Measurements from ENCODE around the gene CEP85. TPM values are rescaled to one million over a fixed set of nuclear protein-coding genes. Genes with fewer than 3 reads are reported as not detected.
"Not testable (repeated sequence)": the region's sequence is repeated elsewhere in the genome, so short reads cannot be mapped to it uniquely, and the experiment has no call there.

CEP85 gene
- polyA plus RNA-seq, 4 donors, result 12.8 to 20.4 (median 17.5) TPM

- DNase-seq (ENCODE audit: low read depth in 4 of 4, low spot score in 3 of 4), result no peak
Observed at GRCh38 chr1:26305667-26306289, 71.8 kb downstream of the CEP85 start.

DNA sequence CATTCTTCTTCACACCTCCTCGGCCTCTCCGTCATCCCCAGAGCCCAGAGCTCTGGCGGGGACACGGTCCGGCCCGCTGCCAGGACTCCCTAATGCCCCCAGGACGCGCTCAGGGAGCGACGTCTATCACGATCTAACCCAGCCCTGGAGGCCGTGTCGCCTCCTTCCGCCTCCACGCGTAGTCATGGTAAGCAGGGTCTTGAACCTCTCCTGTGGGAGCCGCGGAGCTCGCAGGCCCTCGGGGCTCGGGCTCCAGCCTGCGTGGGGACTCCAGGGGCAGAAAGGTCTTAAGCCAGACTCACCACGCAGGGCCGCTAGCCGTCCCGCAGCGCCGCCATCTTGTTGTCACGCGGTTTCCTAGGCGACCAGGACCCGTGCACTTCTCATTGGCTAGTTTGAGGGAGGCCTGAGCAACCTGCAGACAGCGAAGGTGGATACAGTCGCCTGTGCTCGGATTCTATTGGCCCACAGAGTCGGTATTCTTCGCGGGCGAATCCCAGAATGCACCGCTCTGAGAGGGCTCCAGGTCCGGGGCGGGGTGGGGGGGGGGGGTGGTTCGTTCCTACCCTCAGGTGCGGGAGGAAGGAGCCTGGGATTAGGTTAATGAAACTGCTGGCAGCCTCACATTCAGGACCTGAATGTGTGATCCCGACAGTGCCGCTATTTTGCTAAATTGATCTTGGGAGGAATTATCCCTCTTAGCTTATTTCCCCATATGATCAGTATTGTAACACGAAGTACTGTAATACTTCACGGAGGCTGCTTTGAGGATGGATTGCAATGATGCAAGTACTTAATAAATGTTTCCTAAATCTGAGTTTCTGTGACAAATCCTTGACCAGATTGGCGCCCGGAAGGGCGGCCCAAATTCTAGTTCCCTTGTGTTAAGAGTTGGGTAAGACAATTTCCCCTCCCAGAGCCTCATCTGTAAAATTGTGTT lies 72.6 kb downstream of the CEP85 start, which contains the start of gene UBXN11:
UBXN11 (minus strand) TSS at position 347 of the 940 bp plus-strand sequence. CDS start 3,753 bp downstream, outside the sequence.
- DNase-seq (ENCODE audit: low read depth in 4 of 4, low spot score in 3 of 4), result peak; percentile 73 to 91 (median 82)

DNA sequence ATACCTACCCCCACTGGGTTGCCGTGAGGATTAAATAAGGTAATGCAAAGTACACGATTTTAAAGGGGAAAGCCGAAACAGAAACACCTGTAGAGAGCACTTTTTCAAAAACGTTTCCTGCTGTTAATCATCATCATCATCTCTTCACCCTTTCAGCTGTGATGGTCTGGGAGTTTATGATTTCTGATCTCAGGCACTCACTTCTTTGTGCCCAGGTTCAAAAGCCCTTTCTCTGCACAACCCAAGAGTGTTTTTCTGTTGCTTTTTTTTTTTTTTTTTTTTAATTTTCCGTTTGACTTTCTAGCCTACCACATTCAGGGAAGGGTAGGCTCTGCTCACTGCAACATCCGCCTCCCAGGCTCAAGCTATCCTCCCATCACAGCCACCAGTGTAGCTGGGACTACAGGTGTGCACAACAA lies 73.4 kb downstream of the CEP85 start:
- DNase-seq (ENCODE audit: low read depth in 4 of 4, low spot score in 3 of 4), result no peak

- DNase-seq (ENCODE audit: low read depth in 4 of 4, low spot score in 3 of 4), result not testable (repeated sequence)
Observed at GRCh38 chr1:26307966-26308899, 74.2 kb downstream of the CEP85 start.

DNA sequence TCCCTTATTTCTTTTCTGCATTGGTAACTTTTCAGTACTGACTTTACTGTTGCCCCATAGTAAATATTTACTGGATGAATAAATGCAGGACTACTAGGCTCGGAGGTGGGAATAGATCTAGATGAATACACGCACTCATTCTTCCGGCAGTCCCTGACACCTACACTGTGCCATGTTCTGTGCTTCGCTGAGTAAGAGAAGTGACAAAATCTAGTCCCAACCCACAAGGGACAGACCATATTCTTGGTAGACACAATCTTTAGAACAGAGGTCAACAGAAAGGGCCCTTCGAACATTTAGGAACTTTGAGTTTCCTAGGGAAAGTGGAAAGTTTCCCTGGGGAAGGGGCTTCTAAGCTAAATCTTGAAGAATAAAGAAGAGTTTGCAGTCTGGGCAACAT lies 80.5 kb downstream of the CEP85 start:
- DNase-seq (ENCODE audit: low read depth in 4 of 4, low spot score in 3 of 4), result no peak

- no peak for DNase-seq (ENCODE audit: low read depth in 4 of 4, low spot score in 3 of 4)
Observed at GRCh38 chr1:26315874-26316850, 82.2 kb downstream of the CEP85 start.

- no peak for DNase-seq (ENCODE audit: low read depth in 4 of 4, low spot score in 3 of 4)
Observed at GRCh38 chr1:26317146-26317545, 83.1 kb downstream of the CEP85 start.

DNA sequence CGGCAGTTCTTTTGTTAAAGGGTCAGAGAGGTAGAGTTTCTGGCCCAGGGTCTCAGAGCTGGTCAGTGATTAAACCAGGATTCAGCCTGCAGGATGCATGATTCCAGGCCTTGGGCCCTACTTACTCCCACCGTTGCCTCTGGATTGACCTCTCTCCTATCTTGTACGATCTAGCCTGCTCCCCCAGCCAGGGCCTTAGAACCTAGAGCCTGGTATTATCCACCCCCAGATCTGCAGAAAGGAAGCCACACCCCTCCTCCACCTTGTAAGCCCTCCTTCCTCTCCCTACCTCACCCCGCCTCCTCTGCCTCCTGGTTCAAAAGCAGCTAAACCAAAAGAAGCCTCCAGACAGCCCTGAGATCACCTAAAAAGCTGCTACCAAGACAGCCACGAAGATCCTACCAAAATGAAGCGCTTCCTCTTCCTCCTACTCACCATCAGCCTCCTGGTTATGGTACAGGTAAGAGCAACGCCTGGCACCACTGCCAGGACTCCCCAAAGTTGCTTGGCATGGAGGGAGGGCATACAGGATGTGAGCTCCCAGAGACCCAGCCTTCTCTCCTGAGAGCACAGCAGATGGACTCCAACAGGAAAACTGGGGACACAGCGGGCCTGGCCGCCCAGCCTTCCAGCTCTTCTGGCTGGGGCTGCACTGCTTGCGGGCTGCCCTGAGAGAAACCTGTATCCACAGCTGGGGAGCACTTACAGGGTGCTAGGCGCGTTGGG lies 83.8 kb downstream of the CEP85 start, which contains the start of gene CD52:
CD52 (plus strand) TSS at position 347 of the 726 bp plus-strand sequence; CDS start at position 407, 60 bp downstream.
- no peak for DNase-seq (ENCODE audit: low read depth in 4 of 4, low spot score in 3 of 4)

DNA sequence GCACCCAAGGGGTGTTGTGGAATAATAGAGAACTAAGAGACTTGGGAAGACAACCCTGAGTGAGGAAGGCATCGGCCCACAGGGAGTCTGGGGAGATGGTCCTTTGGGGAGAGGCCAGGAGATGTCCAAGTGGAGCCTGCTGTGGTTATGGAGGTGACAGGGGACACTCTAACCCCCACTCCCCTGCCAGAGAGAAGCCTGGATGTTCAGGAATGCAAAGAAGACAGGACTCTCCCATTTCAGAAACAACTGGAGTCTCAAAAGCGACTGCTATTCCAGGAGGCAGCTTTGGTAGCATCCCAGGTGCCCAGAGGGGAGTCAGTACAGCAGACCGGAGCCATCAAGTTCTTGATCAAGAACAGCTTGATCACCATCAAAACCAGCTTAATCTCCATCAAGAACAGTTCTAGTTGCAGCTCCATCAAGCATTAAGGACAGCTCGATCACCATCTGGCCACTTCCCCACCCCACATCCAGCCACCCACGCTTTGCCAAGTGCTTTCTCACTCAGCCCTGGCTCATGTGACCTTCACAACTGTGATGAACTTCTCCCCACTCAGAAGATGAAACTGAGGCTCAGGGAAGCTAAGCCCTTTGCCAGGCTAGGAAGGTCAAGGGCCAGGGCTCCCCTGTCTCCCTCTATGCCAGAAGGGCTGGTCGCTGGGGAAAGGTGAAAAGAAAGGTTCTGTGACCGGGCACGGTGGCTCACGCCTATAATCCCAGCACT lies 84.5 kb downstream of the CEP85 start:
- DNase-seq (ENCODE audit: low read depth in 4 of 4, low spot score in 3 of 4), result no peak

GRCh38 chr1:26320896-26321295 lies 86.9 kb downstream of the CEP85 start:
- no peak for DNase-seq (ENCODE audit: low read depth in 4 of 4, low spot score in 3 of 4)

GRCh38 chr1:26321315-26322041 lies 87.5 kb downstream of the CEP85 start:
- peak; percentile 35 to 67 (median 64) for DNase-seq (ENCODE audit: low read depth in 4 of 4, low spot score in 3 of 4)

- DNase-seq (ENCODE audit: low read depth in 4 of 4, low spot score in 3 of 4), result no peak
Observed at GRCh38 chr1:26322042-26322331, 88.0 kb downstream of the CEP85 start.

GRCh38 chr1:26323382-26323781 lies 89.4 kb downstream of the CEP85 start:
- DNase-seq (ENCODE audit: low read depth in 4 of 4, low spot score in 3 of 4), result no peak

DNA sequence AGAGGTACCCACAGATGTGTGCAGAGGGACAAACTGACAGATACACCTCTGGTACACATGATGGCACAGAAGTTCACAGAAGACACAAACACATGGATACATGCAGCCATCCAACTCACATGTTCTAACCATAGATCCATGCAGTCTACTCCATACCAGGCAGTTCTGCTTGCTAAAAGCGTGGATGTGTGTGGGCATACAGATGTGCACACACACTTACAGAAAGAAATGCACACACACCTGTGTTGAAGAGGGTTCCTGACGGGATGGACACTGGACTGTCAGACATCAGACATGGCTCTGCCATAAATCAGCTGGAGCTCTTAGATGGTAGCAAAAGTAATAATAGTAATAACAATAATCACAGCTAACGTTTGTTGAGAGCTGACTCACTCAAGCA lies 90.5 kb downstream of the CEP85 start:
- DNase-seq (ENCODE audit: low read depth in 4 of 4, low spot score in 3 of 4), result no peak

DNA sequence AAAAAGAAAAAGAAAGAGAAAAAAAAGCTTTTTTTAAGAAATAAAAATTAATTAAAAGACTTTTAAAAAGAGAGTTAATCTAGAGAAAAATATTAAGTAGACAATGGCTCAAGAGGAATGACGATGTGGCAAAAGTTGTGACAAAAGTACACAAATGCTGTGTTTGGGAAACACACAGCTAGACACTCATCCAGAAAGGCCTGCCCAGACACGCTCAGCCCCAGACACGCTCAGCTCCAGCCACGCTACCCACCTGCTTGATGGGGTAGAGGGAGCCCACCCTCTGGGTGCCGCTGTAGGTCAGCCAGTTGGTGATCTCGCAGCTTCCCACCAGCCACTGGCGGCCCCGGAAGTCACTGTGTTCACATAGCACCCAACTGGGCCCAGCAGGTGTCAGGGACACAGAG lies 94.0 kb downstream of the CEP85 start:
- no peak for DNase-seq (ENCODE audit: low read depth in 4 of 4, low spot score in 3 of 4)
